Kidney glomerular epithelial cell (primary cell): ENCODE data around the gene SERTAD2.

Source experiments
- DNase-seq: peaks from one replicate; lab custom pipeline; 2025; lab: John Stamatoyannopoulos, UW

SERTAD2 gene, protein sequence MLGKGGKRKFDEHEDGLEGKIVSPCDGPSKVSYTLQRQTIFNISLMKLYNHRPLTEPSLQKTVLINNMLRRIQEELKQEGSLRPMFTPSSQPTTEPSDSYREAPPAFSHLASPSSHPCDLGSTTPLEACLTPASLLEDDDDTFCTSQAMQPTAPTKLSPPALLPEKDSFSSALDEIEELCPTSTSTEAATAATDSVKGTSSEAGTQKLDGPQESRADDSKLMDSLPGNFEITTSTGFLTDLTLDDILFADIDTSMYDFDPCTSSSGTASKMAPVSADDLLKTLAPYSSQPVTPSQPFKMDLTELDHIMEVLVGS

DNA sequence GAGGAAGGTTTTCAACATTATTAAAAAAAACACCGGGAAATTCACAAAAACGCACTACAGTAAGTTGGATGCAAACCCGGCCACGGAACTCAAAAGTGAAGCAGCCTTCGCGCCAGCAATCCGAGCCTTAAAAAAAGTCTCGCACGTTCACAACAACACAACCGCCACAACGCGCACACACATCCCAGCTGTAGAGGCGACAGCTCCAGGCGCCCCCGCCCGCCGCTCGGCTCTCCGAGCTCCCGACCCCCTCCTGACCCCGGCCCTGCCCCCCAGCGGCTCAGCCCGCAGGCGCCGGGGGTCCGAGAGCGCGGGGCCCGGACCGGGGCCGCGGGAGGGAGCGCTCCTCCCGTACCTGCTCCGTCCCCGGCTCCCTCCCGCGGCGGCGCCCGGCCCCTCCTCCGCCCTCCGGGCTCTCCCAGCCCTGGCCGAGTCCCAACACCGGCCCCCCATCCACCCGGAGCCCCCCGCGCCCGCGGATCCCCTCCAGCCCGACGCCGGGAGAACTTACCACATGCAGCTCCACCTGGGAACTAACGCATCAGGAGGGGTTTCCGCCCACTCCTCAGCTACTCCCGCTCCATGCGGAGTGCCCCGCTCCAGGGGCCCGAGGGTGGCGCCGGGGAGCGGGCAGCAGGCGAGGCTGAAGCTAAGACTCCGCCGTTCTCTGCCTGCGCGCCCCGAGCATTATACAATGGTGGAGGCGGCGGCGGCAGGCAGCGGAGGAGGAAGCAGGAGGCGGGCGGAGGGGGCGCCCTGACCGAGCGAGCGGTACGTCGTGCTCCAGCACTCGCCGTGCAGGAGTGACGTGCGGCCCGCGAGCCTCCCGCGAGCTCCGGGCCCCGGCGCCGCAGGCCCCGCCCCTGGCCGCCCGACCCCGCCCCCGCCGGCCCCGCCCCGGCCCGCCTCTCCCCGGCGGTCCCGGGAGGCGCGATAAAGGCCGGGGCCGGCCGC lies at the start of gene SERTAD2:
Gene SERTAD2 (minus strand): TSS at position 805 of the 954 bp plus-strand sequence. CDS start 17,042 bp downstream, outside the sequence.
- peak; percentile 82 for DNase-seq

DNA sequence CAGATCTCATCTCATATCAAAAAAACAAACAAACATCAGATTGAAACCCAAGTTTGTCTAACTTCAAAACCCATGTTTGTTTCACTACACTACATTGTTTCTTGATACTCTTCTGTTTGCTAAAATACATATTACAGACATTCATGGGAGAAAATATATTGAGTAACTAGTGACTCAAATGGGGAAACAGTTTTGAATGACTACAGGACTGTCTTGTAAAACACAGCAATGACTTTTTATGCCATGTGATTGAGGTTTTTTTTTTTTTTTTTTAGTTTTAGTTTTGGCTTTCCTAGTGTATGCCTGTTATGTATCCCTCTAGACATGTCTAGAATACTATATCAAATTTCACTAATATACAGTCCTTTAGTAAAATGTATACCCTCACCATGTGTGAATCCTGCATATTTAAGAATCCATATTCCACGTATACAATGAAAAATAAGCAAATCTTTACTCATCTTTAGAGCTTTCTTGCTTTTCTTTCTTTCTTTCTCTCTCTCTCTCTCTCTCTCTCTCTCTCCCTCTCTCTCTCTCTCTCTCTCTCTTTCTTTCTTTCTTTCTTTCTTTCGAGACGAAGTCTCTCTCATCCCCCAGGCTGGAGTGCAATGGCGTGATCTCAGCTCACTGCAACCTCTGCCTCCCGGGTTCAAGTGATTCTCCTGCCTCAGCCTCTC lies 46.6 kb upstream of the SERTAD2 start:
- no peak for DNase-seq

DNA sequence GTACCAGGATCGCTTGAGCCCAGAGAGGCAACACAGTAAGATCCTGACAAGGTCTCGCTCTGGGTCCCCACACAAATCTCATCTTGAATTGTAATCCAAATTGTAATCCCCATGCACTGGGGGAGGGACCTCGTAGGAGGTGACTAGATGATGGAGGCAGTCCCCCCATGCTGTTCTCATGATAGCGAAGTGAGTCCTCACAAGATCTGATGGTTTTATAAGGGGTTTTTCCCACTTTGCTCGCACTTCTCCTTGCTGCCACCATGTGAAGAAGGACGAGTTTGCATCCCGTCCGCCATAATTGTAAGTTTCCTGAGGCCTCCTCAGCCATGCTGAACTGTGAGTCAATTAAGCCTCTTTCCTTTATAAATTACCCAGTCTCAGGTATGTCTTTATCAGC lies 46.0 kb upstream of the SERTAD2 start:
- no peak for DNase-seq

DNA sequence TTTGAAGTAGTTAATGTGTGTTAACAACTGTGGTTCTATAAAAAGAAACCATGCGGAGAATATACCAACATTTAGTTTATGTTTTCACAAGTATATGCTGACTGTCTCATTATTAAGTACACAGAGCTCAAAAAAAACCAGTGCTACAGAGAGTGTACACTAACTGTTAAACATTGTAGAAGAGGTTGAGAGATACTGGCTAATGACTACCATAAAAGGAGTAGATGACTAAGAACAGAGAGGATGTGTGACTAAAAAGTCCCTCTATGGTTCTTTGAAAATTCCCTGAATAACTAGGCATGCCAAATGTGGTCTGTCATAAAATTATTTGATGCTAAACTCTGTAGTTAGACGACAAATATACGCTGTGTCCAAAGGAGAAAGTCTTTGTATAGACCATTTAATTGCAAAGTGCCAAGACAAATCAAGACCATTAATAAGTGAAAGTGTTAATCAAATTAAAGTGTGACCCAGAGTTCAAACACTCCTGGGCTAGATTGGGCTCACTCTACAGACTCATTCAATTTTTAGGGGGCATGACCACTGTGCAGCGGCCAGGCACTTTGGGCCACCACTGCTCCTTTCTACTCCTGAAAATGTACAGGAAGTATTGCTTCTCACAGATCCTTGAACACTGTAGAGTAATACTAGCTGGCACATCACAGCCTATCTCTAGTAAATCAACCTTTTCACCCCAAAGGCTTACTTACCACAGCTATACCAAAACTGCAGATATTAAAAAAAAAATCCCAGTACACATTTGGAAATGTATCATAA lies 45.1 kb upstream of the SERTAD2 start:
- peak; percentile 91 for DNase-seq

DNA sequence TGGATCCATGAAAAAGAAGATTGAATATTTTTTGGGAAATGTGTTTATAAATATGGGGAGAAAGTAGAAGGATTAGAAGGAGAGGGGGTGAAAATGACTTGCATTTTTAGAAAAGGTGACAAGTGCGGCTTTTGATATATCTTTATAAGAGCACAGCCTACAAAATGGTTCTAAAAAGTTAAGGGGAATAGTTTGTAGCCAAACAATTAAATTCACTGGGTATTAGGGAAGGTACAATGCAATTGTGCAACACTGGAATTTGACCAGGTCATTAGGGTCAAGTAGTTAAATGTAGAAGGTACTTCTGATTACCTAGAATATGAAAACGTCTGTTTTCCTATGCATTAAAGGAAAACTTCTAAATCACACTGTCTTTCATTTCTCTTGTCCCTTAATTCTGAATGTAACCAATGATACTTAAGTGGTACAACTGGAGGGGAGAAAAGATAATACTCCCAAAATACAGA lies 44.5 kb upstream of the SERTAD2 start:
- DNase-seq = no peak

DNA sequence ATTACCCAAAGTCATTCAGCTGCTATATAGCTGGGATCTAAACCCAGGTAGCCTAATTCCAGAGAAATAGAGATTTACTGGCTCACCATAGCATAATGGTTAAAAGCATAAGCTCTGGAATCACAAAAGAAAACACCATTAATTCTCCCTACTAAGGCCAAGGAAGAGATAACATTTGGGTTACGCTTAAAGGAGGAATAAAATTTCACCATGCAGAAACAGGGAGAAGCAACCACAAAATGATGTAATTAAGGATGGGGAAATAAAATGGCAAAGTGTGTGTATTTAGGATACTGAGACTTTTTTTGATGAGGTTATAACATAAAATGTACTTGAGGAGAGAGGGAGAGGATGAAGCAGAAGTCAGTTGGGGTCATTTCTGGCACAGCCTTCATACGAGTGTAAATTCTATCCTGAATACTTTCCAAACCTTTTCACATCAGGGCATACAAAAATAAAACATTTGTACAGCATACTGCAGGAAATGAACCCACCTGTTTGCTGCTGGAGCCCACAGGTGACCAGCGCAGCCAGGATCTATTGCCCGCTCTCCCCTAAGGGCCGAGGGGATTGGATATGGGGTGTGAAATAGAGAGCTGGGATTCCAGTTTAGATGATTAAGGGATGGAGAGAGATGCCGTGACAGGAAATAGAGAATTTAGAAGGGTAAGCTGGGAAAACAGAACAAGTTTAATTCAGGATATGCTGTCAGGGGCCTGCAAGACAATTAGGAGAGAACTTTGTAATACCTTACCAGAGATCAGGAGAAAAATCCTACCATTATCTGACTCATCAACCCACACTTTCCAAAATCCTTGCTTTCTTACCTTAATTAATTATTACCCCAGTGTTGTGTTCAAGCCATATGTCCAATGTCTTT lies 43.8 kb upstream of the SERTAD2 start:
- no peak for DNase-seq

DNA sequence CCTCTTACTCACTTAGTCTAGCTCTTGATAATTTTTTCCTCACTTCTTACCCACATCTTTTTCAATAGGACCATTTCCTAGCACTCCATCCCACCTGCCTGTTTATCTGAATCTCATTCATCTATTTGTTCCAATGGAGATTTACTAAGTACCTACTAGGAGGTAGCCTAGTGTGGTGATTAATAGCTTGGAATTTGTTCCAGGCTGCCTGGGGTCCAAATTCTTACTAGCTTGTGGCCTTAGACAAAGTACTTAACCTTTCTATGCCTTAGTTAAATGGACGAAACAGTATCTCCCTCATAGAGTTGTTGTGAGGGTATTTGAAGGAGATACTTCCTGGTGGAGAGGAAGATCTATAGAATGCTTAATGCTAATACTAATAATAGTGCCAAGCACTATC lies 42.9 kb upstream of the SERTAD2 start:
- no peak for DNase-seq

DNA sequence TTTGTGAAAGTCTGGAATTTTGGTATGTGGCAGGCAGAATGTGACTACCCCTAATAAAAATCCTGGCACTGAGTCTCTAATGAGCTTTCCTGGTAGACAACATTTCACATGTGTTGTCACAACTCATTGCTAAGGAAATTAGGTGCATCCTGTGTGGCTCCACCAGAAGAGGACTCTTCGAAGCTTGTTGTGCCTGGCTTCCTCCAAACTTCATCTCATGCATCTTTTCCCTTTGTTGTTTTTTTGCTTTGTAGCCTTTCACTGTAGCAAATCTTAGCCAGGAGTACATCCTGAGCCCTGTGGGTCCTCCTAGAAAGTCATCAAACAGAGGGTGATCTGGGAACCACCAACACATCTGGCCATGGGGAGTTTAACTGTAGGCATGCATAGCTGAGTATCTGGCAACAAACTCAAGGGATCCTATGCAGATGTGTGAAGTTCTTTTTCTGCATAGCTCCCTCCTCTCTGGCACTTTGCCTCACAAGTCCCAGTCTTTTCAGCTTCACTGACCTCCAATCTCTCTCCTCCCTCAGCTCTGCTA lies 42.1 kb upstream of the SERTAD2 start:
- DNase-seq = peak; percentile 21

DNA sequence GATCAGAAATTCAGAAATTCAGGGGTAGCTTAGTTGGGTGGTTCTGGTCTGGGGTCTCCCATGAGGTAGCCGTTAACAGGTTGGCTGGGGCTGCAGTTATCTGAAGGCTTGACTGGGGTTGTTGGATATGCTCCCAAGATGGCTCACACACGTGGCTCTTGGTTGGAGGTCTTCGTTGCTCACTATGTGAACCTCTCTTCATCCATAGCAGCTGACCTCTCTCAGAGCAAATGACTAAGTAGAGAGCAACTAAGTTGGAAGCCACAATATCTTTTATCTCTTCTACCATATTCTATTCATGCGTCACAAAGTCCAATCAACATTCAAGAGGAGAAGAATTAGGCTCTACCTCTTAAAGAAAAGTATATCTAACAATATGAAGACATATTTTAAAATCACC lies 38.7 kb upstream of the SERTAD2 start:
- DNase-seq = peak; percentile 19

DNA sequence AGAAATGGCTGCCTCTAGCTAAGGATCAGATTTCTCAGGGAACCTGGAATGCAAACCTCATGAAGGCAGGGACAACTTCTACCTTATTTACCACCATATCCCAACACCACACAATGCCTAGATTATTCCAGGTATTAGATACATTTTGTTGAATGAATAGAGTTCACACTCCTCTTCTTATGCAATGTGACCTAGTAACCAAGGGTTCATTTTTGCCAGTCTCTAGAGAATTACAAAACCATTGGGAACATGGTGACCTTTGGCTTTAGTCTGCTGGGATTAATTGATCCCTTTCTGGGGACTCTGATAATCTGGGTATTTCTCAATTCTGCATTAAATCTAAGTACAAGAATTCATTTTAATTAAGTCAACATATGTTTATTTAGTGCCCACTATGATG lies 35.2 kb upstream of the SERTAD2 start:
- DNase-seq = no peak

DNA sequence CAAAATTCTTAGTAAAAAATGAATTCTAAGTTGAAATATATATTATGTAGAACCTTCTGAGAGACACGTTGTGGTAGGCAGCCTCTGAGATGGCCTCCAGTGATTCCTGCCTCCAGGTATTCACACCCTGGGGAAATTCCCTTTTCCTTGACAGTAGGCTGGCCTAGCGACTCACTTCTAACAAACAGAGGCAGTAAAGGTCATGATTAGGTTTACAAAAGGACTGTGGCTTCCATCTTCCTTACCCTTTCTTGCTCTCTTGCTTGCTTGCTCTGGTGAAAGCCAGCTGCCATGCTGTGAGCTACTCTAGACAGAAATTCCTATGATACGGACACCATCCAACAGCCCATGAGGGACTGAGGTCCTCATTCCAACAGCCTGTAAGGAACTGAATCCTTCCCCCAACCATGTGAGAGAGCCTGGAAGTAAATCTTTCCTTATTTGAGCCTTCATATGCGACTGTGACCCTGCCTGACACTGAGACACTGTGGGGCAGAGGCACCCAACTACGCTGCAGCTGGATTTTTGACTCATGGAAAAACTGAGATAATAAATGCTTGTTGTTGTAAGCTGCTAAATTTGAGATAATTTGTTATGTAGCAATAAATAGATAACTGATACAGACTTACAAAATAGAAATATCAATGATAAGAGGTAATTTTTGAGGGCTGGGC lies 32.7 kb upstream of the SERTAD2 start:
- no peak for DNase-seq

DNA sequence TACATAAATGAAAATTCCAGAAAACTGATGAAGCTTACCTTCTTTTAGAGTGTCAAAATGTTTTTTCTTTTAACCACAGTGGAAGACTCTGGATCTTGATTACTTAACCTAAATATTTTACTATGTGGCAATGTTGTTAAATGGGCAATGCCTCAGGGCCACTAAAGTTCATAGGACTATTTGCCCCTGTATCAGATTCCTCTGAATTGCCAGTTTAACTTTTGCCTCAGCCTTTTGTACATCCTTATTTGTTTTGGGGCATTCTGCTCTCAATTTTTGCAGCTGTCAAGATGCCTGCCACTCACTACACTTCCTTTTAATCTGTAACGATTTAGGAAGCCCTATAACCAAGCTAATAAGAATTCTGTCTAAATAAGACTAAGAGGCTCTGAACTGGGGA lies 31.7 kb upstream of the SERTAD2 start:
- peak; percentile 20 for DNase-seq

DNA sequence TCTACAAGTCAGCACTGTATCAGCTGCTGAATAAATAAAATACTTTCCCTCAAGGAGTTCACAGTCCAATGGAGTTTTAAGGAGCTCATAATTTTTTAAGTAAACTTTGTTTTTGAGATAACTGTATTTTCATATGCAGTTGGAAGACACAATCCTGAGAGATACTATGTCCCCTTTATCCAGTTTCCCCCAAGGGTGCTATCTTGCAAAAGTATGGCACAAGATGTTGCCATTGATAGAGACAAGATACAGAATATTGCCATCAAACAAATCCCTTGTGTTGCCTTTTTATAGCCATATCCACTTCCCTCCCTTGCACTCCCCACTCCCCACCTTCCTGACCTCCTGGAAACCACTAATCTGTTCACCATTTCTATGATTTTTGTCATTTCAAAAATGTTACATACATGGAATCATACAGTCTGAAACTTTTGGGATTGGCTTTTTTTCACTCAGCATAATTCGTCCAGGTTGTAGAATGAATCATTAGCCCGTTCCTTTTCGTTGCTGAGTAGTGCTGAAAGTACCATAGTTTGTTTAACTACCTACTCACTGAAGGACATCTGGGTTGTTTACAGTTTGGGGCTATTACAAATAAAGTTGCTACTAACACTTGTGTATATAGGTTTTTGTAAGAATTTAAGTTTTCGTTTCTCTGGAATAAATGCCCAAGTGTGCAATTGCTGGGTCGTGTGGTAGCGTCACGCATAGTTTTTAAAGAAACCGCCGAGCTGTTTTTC lies 30.2 kb upstream of the SERTAD2 start:
- DNase-seq = no peak

DNA sequence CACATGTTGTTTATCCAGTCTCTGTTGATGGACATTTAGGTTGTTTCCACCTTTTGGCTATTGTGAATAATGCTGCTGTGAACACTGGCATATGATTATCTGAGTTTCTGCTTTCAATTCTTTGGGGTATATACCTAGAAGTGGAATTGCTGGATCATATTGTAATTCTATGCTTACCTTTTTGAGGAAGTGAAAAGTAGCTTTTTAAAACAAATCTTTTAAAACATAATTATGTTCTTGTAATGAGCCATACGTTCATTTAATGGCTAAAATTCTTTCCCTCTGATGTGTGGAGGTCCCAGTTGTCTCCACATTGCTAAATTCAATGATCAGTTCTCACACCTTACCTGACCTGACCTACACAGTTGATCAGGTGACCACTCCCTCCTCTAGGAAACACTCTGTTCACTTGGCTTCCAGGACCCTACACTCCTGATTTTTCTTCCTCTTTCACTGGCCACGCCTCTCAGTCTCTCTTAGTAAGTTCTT lies 27.8 kb upstream of the SERTAD2 start:
- DNase-seq = no peak

DNA sequence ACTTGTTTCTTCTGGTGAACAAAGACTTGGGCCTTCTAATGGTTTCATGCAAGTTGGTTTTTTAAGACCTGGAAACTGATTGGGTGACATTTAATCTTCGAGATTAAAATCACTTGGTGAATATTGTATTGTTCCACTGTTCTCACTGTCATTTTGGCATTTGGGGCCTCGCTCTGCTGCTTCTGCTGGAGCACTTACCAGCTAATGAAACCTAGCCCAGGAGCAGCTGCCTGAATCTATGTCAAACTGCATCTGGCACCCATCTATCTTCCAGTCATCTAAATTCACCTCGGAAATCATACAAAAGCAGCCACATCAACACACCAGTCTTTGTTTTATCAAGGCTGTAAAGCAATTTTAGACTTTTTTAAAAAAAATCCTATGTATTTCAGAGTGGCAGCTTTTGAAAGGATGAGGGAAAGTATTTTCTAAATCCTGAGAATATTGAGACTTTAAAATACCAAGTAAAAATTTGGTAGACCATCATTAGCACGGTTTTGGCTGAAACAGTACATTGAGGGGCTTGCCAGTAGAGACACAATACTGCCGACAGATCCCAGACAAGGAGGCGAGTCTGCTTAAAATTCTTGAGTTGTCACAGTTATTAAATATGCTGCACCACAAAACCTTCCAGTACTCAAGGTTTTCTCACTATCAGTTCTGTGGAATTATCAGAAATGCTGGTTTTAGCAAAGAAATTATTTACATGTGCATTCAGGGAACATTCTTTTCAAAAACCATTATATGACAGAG lies 26.1 kb upstream of the SERTAD2 start:
- no peak for DNase-seq

DNA sequence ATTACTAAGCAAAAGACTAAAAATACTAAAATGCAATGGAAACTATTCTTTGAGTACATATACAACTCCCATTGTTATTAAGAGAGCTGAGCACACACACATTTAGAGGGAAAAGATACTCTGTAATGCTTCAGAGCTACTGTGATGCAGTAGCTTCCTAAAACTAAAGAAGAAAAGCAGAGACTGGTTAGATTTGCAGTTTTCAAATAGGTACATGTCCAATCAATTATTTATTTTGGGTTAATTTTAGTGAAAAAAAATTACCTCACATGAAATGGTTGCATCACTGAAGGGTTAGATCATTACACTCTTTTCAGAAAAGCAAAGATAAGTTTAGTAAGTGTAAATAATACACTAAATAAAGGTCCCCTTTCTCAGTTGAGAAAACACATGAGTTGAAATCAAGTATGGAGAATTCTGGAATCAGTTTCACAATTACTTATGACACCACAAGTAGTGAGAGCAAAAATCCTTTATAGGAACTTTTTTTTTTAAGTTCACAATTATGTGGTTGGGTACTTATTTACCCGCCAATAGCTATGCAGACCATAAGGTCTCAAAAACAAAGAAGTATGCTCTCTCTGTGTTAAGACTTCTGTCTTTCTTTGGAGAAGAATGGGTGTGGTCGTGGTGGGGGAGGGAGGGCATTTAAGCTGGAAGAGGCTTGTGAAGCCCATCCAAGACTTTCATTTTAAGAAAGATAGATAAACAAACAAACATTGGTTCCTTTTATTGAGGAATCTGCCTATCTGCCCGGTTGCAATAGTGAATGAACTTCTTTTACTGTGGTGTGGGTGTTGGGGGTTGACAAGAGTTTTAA lies 25.3 kb upstream of the SERTAD2 start:
- DNase-seq = no peak

DNA sequence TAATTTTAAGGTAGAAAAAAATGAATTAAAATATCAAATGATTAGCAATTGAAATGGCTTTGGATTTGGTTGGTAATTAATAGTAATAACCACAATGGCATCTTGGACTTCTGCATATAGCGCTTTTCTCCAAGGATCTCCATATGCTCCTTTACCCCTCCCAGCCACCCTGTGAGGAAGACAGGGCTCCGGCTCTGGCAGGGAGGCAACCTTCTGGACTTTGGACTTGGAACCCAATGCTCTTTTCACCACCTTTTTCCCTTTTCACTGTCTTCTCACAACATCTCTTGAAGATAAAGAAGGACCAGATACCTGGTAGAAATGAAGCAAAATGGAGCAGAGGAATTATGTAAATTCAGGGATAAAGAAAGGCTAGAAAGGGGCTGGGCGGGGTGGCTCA lies 23.8 kb upstream of the SERTAD2 start:
- no peak for DNase-seq
